PC-9 (cell line): ENCODE measurements around the gene RXFP1. TPM values are rescaled to one million over a fixed set of nuclear protein-coding genes. Genes with fewer than 3 reads are reported as not detected.

Source experiments
- BruUV-seq: library from RNA; stranded (reverse); fragments of 400-500 nt; replicated peaks from 2 replicates; lab custom pipeline; 2021; lab: Mats Ljungman, UMichigan
- CTCF ChIA-PET: fragments of 300-600 bp; sonication (Branson Sonifier 250); formaldehyde crosslinking; loops from one replicate; lab custom pipeline; 2022; ENCODE audit warnings: antibody characterized with exemption; lab: Charles Lee
- POLR2A ChIA-PET: fragments of 300-600 bp; sonication (Branson Sonifier 250); formaldehyde crosslinking; loops from one replicate; lab custom pipeline; 2022; ENCODE audit warnings: antibody characterized with exemption; ENCODE audit not compliant: unreplicated experiment; lab: Charles Lee
- DNase-seq, 2 experiments: peaks; one replicate each; pipeline versions ENCODE4 v3.0.0 to v3.0.0-alpha.2; 2015 to 2022; ENCODE audit warnings: mixed read lengths in 1 of 2
- H2AFZ ChIP-seq: fragments of 200-600 bp; sonication (generic); 2 replicates; pipeline ENCODE4 v1.8.1; 2017; ENCODE audit warnings: antibody characterized with exemption
- H3F3A ChIP-seq: fragments of 200-600 bp; sonication (generic); 2 replicates; pipeline ENCODE4 v1.8.1; 2017; ENCODE audit warnings: antibody characterized with exemption, mild to moderate bottlenecking, low read depth; ENCODE audit not compliant: insufficient read depth
- H3K27ac ChIP-seq: fragments of 200-600 bp; sonication (generic); 2 replicates; pipeline ENCODE4 v1.6.1; 2016; ENCODE audit warnings: mixed run types
- H3K27me3 ChIP-seq: fragments of 200-600 bp; sonication (generic); 2 replicates; pipeline ENCODE4 v1.6.1; 2016; ENCODE audit warnings: low read depth, mixed run types; ENCODE audit not compliant: insufficient read depth
- H3K36me3 ChIP-seq: fragments of 200-600 bp; sonication (generic); 2 replicates; pipeline ENCODE4 v1.6.1; 2016; ENCODE audit warnings: low read depth, mixed run types
- H3K4me1 ChIP-seq: fragments of 200-600 bp; sonication (generic); replicated peaks from 2 replicates; pipeline ENCODE4 v1.6.1; 2016; ENCODE audit warnings: mixed run types; ENCODE audit not compliant: insufficient read depth
- H3K4me2 ChIP-seq: fragments of 200-600 bp; sonication (generic); 2 replicates; pipeline ENCODE4 v1.6.1; 2017; ENCODE audit warnings: mixed run types
- H3K4me3 ChIP-seq: fragments of 200-600 bp; sonication (generic); 2 replicates; pipeline ENCODE4 v1.6.1; 2016; ENCODE audit warnings: mixed run types
- H3K79me2 ChIP-seq: fragments of 200-600 bp; sonication (generic); 2 replicates; pipeline ENCODE4 v1.6.1; 2017; ENCODE audit warnings: low read depth, mixed run types
- H3K9me2 ChIP-seq: fragments of 200-600 bp; sonication (generic); 2 replicates; pipeline ENCODE4 v1.8.1; 2017; ENCODE audit warnings: mild to moderate bottlenecking; ENCODE audit not compliant: insufficient read depth
- H3K9me3 ChIP-seq: fragments of 200-600 bp; sonication (generic); 2 replicates; pipeline ENCODE4 v1.8.1; 2016; ENCODE audit warnings: low read depth; ENCODE audit not compliant: insufficient read depth
- H4K20me1 ChIP-seq: fragments of 200-600 bp; sonication (generic); 2 replicates; pipeline ENCODE4 v1.8.1; 2017; ENCODE audit not compliant: insufficient read depth
- CTCF ChIP-seq: fragments of 200-600 bp; sonication (generic); conservative IDR thresholded peaks from 2 replicates; pipeline ENCODE4 v1.6.1; 2017; ENCODE audit warnings: mixed run types, antibody characterized with exemption, mild to moderate bottlenecking, moderate library complexity
- EZH2 ChIP-seq: fragments of 200-600 bp; sonication (generic); IDR thresholded peaks from 2 replicates; pipeline ENCODE4 v1.8.0; 2017; ENCODE audit warnings: antibody characterized with exemption, low read depth
- intact Hi-C: fragments of 100-400 bp; cut with micrococcal nuclease; formaldehyde crosslinking; loops from one replicate; pipeline ENCODE4 v1.10.0; 2022; ENCODE audit not compliant: unreplicated experiment
- total RNA-seq: library from RNA; stranded (reverse); gene quantifications from 2 replicates; pipeline ENCODE4 v1.2.3, GENCODE V29; 2021

RXFP1 gene
- total RNA-seq, 1 experiment from 2014 or later: not detected

DNA sequence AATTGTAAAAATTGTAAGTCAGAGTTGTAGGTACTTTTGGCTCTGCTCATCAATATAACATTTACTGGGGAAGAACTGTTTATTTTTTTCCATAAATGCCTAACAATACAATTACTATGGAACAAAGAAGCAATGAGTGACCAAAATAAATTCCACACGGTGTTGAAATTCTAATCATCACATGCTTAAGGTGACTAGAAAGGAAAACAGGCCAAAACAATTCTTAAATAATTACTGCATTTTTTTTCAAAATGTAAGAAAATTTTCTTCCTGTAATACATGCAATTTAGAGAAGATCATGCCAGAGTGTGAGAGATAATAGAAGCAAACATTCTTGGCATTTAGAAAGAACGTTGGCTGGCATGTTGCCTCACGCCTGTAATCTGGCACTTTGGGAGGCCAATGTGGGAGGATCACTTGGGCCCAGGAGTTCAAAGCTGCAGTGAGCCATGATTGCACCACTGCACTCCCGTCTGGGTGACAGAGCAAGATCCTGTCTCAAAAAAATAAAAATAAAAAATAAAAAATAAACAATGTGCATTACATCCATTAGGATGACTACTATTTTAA, 127.5 kb downstream of the RXFP1 start:
- Histone ChIP-seq H3K9me2 (no peaks in the 10 kb centered on the region), H3K4me1 (no peaks in the 10 kb centered on the region), H3F3A (no peaks in the 10 kb centered on the region), H2AFZ (no peak overlapping the region), H3K36me3 (no peaks in the 10 kb centered on the region), H3K4me2 (no peak overlapping the region), H3K9me3 (no peaks in the 10 kb centered on the region), H3K4me3 (no peak overlapping the region), H3K79me2 (no peaks in the 10 kb centered on the region), H3K27ac (no peak overlapping the region), H3K27me3 (no peaks in the 10 kb centered on the region), H4K20me1 (no peaks in the 10 kb centered on the region)
- BruUV-seq: no TSS peak
- POLR2A ChIA-PET: no interaction called here
- CTCF ChIA-PET: no interaction called here
- TF ChIP-seq CTCF: no peak
- TF ChIP-seq EZH2: no peak
- intact Hi-C loops: no loop called here
- no peak for DNase-seq

DNA sequence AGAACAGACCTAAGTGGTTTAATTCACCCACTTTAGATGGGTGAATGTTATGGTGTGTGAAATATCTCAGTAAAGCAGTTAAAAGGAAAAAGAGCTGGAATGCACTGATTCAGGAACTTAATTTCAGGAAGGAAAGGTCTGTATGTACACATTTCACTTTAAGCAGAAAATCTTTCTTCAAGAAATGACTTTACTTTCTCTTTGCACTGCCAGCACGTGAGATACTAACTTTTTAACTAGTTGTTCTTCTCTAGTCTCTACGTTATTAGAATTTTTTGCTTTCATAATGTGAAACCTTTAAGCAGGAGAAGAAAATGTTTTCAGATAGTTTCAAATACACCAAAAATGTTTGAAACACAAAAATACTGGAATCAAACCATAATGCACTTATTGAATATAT, 131.2 kb downstream of the RXFP1 start:
- POLR2A ChIA-PET: no interaction called here
- CTCF ChIA-PET: no interaction called here
- Histone ChIP-seq H3K4me2 (peak overlapping the region; percentile 23; the same call in 1 of the 2 replicates), H3K27ac (no peak overlapping the region), H2AFZ (peak overlapping the region; percentile 76; the same call in 1 of the 2 replicates), H4K20me1 (no peaks in the 10 kb centered on the region), H3K27me3 (no peaks in the 10 kb centered on the region), H3K4me1 (no peaks in the 10 kb centered on the region), H3K4me3 (no peak overlapping the region), H3K9me3 (no peaks in the 10 kb centered on the region), H3K79me2 (no peaks in the 10 kb centered on the region), H3K36me3 (no peaks in the 10 kb centered on the region), H3F3A (no peaks in the 10 kb centered on the region), H3K9me2 (no peaks in the 10 kb centered on the region)
- no peak for DNase-seq
- no peak for TF ChIP-seq CTCF
- TF ChIP-seq EZH2: no peak
- intact Hi-C loops: no loop called here
- BruUV-seq: no TSS peak

DNA sequence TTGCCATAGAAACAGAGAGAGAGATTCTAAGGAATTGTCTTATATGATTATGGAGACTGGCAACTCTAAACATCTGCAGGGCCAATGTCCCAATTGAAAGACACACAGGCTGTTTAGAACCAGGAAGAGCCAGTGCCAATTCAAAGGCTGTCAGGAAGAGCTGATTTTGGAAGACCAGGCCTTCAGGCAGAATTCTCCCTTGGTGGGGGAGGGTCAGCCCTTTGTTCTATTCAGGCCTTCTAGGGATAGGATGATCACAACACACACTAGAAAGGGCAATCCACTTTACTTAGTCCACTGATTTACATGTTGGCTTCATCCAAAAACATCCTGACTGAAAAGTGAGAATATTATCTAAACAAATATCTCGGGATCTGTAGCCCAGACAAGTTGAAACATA, 134.8 kb downstream of the RXFP1 start:
- BruUV-seq: no TSS peak
- Histone ChIP-seq H3K4me3 (no peak overlapping the region), H3K9me2 (no peaks in the 10 kb centered on the region), H3F3A (no peaks in the 10 kb centered on the region), H3K27me3 (no peaks in the 10 kb centered on the region), H3K79me2 (no peaks in the 10 kb centered on the region), H3K36me3 (no peaks in the 10 kb centered on the region), H2AFZ (no peak overlapping the region), H3K4me2 (no peak overlapping the region), H3K4me1 (no peaks in the 10 kb centered on the region), H3K9me3 (no peaks in the 10 kb centered on the region), H4K20me1 (no peaks in the 10 kb centered on the region), H3K27ac (no peak overlapping the region)
- CTCF ChIA-PET: no interaction called here
- DNase-seq: no peak
- intact Hi-C loops: no loop called here
- no peak for TF ChIP-seq EZH2
- no peak for TF ChIP-seq CTCF
- POLR2A ChIA-PET: no interaction called here
